Measurements from ENCODE around the gene IFT81.

GRCh38 chr12:110174373-110174996, 50.3 kb downstream of the IFT81 start:
- TF ChIP-seq, protein P1, sequence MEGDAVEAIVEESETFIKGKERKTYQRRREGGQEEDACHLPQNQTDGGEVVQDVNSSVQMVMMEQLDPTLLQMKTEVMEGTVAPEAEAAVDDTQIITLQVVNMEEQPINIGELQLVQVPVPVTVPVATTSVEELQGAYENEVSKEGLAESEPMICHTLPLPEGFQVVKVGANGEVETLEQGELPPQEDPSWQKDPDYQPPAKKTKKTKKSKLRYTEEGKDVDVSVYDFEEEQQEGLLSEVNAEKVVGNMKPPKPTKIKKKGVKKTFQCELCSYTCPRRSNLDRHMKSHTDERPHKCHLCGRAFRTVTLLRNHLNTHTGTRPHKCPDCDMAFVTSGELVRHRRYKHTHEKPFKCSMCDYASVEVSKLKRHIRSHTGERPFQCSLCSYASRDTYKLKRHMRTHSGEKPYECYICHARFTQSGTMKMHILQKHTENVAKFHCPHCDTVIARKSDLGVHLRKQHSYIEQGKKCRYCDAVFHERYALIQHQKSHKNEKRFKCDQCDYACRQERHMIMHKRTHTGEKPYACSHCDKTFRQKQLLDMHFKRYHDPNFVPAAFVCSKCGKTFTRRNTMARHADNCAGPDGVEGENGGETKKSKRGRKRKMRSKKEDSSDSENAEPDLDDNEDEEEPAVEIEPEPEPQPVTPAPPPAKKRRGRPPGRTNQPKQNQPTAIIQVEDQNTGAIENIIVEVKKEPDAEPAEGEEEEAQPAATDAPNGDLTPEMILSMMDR (IDR thresholded peaks at IDR 0.05): no peak
- TF ChIP-seq POLR2A (IDR thresholded peaks at IDR 0.05): no peak
